GM10248 (cell line): ENCODE measurements around the gene TAC4.

Experiments used
- CTCF ChIA-PET: fragments of 300-600 bp; sonication (Branson Sonifier 250); formaldehyde crosslinking; extraction: SDS; loops from one replicate; lab custom pipeline; 2021; ENCODE audit warnings: antibody characterized with exemption; lab: Yijun Ruan, JAX
- POLR2A ChIA-PET: fragments of 350-650 bp; sonication (Branson Sonifier 250); formaldehyde crosslinking; extraction: SDS; loops from one replicate; lab custom pipeline; 2020; ENCODE audit warnings: antibody characterized with exemption; lab: Yijun Ruan, JAX
- DNase-seq: peaks from one replicate; pipeline ENCODE4 v3.0.0; 2012; ENCODE audit errors: extremely low spot score
- CTCF ChIP-seq: IDR thresholded peaks from 2 replicates; pipeline ENCODE4 v1.5.1; 2012; ENCODE audit warnings: mild to moderate bottlenecking, low read depth; ENCODE audit errors: extremely low read depth, missing control alignments, control extremely low read depth

Gene TAC4

GRCh38 chr17:49891271-49891670 is 43.4 kb upstream of the TAC4 start:
- ChIA-PET POLR2A (no interaction called here), CTCF (no interaction called here)
- no peak for DNase-seq
- no peak for TF ChIP-seq CTCF

GRCh38 chr17:49890852-49891251 is 43.0 kb upstream of the TAC4 start:
- CTCF ChIA-PET, result no interaction called here
- no peak for TF ChIP-seq CTCF
- POLR2A ChIA-PET, result no interaction called here
- DNase-seq, result no peak

GRCh38 chr17:49890077-49890821 is 42.4 kb upstream of the TAC4 start:
- POLR2A ChIA-PET, result no interaction called here
- DNase-seq, result no peak

GRCh38 chr17:49889500-49889899 is 41.6 kb upstream of the TAC4 start:
- POLR2A ChIA-PET, result no interaction called here
- CTCF ChIA-PET, result interaction anchor here (1.3 to 2.2 kb wide), 2 partner anchors 9 to 62 kb away, joined by 4 to 6 read pairs; no protein-coding TSS in a partner anchor
- no peak for TF ChIP-seq CTCF
- DNase-seq, result no peak

More at GRCh38 chr17:49890077-49890821, 42.4 kb upstream of the TAC4 start:
- TF ChIP-seq CTCF, result no peak
- CTCF ChIA-PET, result interaction anchor here (1.3 to 2.2 kb wide), 2 partner anchors 10 to 62 kb away, joined by 4 to 6 read pairs; no protein-coding TSS in a partner anchor

GRCh38 chr17:49887744-49888360 is 40.0 kb upstream of the TAC4 start:
- no peak for DNase-seq
- ChIA-PET POLR2A (no interaction called here), CTCF (interaction anchor here (1.1 to 2.2 kb wide), 2 partner anchors 7 to 110 kb away, joined by 3 to 6 read pairs; no protein-coding TSS in a partner anchor)
- TF ChIP-seq CTCF, result no peak

- TF ChIP-seq CTCF, result no peak
- no peak for DNase-seq
- CTCF ChIA-PET, result interaction anchor here (2.8 kb wide), 1 partner anchor 110 kb away, joined by 13 read pairs; no protein-coding TSS in a partner anchor
- POLR2A ChIA-PET, result no interaction called here
Measured at GRCh38 chr17:49887086-49887743, 39.3 kb upstream of the TAC4 start.
